NCI-H460 (cell line): ENCODE results near the gene ACAD9. TPM values are rescaled to one million over a fixed set of nuclear protein-coding genes. Genes with fewer than 3 reads are reported as not detected.
"Not testable (repeated sequence)": the region's sequence is repeated elsewhere in the genome, so short reads cannot be mapped to it uniquely, and the experiment has no call there.

ENCODE experiments used
- DNase-seq: peaks from one replicate; pipeline ENCODE4 v3.0.0-alpha.2; 2016; ENCODE audit warnings: low read depth; ENCODE audit errors: extremely low read depth
- total RNA-seq: library from RNA; depleted of rRNA; stranded (reverse); fragments of >200 nt; shearing (Covaris generic); gene quantifications from 2 replicates; pipeline ENCODE4 v1.2.3, GENCODE V29; 2014

ACAD9 gene
- total RNA-seq, 1 experiment from 2014 or later, result 20.0 TPM

- DNase-seq, result no peak
These were observed 9.9 kb downstream of the ACAD9 start for GRCh38 chr3:128889139-128889894.

GRCh38 chr3:128895843-128896697 lies 16.6 kb downstream of the ACAD9 start:
- peak; percentile 24 for DNase-seq

GRCh38 chr3:128902426-128902825 lies 23.0 kb downstream of the ACAD9 start:
- DNase-seq, result no peak

- no peak for DNase-seq
These were observed 24.1 kb downstream of the ACAD9 start for GRCh38 chr3:128903501-128903900.

GRCh38 chr3:128906031-128906803 lies 26.8 kb downstream of the ACAD9 start:
- DNase-seq, result no peak

- DNase-seq, result no peak
These were observed 27.5 kb downstream of the ACAD9 start for GRCh38 chr3:128906804-128907525.

- DNase-seq, result no peak
These were observed 28.5 kb downstream of the ACAD9 start for GRCh38 chr3:128907706-128908445.

GRCh38 chr3:128908951-128909350 lies 29.5 kb downstream of the ACAD9 start:
- DNase-seq, result no peak

- no peak for DNase-seq
These were observed 30.6 kb downstream of the ACAD9 start for GRCh38 chr3:128910006-128910405.

- no peak for DNase-seq
These were observed 32.5 kb downstream of the ACAD9 start for GRCh38 chr3:128911911-128912310.

GRCh38 chr3:128914966-128915645 lies 35.7 kb downstream of the ACAD9 start:
- DNase-seq, result no peak

GRCh38 chr3:128917291-128917690 lies 37.9 kb downstream of the ACAD9 start:
- DNase-seq, result no peak

- no peak for DNase-seq
These were observed 40.6 kb downstream of the ACAD9 start for GRCh38 chr3:128919988-128920387.

- DNase-seq, result no peak
These were observed 43.5 kb downstream of the ACAD9 start for GRCh38 chr3:128922804-128923459.

GRCh38 chr3:128923576-128923975 lies 44.2 kb downstream of the ACAD9 start:
- no peak for DNase-seq

GRCh38 chr3:128923986-128924385 lies 44.6 kb downstream of the ACAD9 start:
- DNase-seq, result not testable (repeated sequence)

- no peak for DNase-seq
These were observed 49.9 kb downstream of the ACAD9 start for GRCh38 chr3:128929364-128929763.

- no peak for DNase-seq
These were observed 51.6 kb downstream of the ACAD9 start for GRCh38 chr3:128931046-128931445.
